H1 (cell line): Measurements from ENCODE around the gene DBP. TPM values are rescaled to one million over a fixed set of nuclear protein-coding genes. Genes with fewer than 3 reads are reported as not detected.

ENCODE experiments used
- CTCF ChIA-PET: fragments of 300-600 bp; sonication (Branson Sonifier 250); formaldehyde crosslinking; loops from one replicate; lab custom pipeline; 2021; ENCODE audit not compliant: partially characterized antibody; lab: Charles Lee
- POLR2A ChIA-PET: fragments of 300-600 bp; sonication (Branson Sonifier 250); formaldehyde crosslinking; loops from one replicate; lab custom pipeline; 2021; ENCODE audit warnings: inconsistent platforms; ENCODE audit not compliant: partially characterized antibody; lab: Charles Lee
- DNase-seq, 2 experiments: peaks; one replicate each; pipeline versions ENCODE4 v3.0.0 to v3.0.0-alpha.2; 2010 to 2022; ENCODE audit warnings: low spot score in 2 of 2, low read depth in 1 of 2, mixed read lengths in 1 of 2
- FAIRE-seq: peaks from 2 replicates; lab custom pipeline; 2011; peaks lifted over from hg19 to GRCh38; lab: Jason Lieb, UNC
- H2AFZ ChIP-seq: 2 replicates; pipeline ENCODE4 v1.8.1; 2012; ENCODE audit warnings: low read length, inconsistent platforms
- H2AK5ac ChIP-seq: 2 replicates; pipeline ENCODE4 v1.6.1; 2013; ENCODE audit warnings: low read depth, low read length
- H2BK120ac ChIP-seq: replicated peaks from 2 replicates; pipeline ENCODE3; 2013; ENCODE audit warnings: low read depth, low read length, inconsistent platforms
- H2BK12ac ChIP-seq: 2 replicates; pipeline ENCODE4 v1.6.1; 2013; ENCODE audit warnings: low read depth, low read length
- H2BK15ac ChIP-seq: 2 replicates; pipeline ENCODE4 v1.6.1; 2013; ENCODE audit warnings: low read length
- H2BK20ac ChIP-seq: 2 replicates; pipeline ENCODE4 v1.6.1; 2013; ENCODE audit warnings: low read length
- H2BK5ac ChIP-seq: 2 replicates; pipeline ENCODE4 v1.6.1; 2013; ENCODE audit warnings: low read depth, low read length
- H3K14ac ChIP-seq: 2 replicates; pipeline ENCODE4 v1.6.1; 2013; ENCODE audit warnings: inconsistent platforms; ENCODE audit not compliant: insufficient read length
- H3K18ac ChIP-seq: 2 replicates; pipeline ENCODE4 v1.6.1; 2013; ENCODE audit warnings: low read length; ENCODE audit errors: extremely low read depth
- H3K23ac ChIP-seq: 2 replicates; pipeline ENCODE4 v1.6.1; 2013; ENCODE audit warnings: inconsistent platforms; ENCODE audit not compliant: insufficient read length
- H3K23me2 ChIP-seq: 2 replicates; pipeline ENCODE4 v1.6.1; 2013; ENCODE audit warnings: low read depth, low read length
- H3K27ac ChIP-seq: 2 replicates; pipeline ENCODE4 v1.6.1; 2011; ENCODE audit warnings: low read depth, low read length, inconsistent platforms
- H3K27me3 ChIP-seq, 4 experiments: replicated peaks in 1 of 4; 1 replicate in 1 of 4; 2 replicates in 3 of 4; pipeline versions ENCODE4 v1.6.1 to v1.8.1; 2011 to 2013; ENCODE audit warnings: low read length in 3 of 4, mild to moderate bottlenecking in 3 of 4, inconsistent platforms in 2 of 4, mixed read lengths in 2 of 4, moderate library complexity in 1 of 4; ENCODE audit not compliant: control insufficient read depth in 3 of 4, insufficient read depth in 3 of 4; ENCODE audit errors: extremely low read depth in 1 of 4
- H3K36me3 ChIP-seq, 4 experiments: 2 replicates each; pipeline versions ENCODE4 v1.6.1 to v1.8.1; 2011 to 2013; ENCODE audit warnings: mild to moderate bottlenecking in 4 of 4, low read length in 3 of 4, moderate library complexity in 2 of 4, control low read depth in 1 of 4, inconsistent platforms in 1 of 4; ENCODE audit not compliant: insufficient read depth in 4 of 4, control insufficient read depth in 2 of 4
- H3K4ac ChIP-seq: replicated peaks from 2 replicates; pipeline ENCODE3; 2013; ENCODE audit warnings: low read length, low read depth, mixed read lengths, inconsistent platforms; ENCODE audit not compliant: insufficient read length
- H3K4me1 ChIP-seq, 4 experiments: replicated peaks in 1 of 4; 1 replicate in 1 of 4; 2 replicates in 3 of 4; pipeline versions ENCODE4 v1.6.1 to v1.8.1; 2011 to 2013; ENCODE audit warnings: low read length in 3 of 4, inconsistent platforms in 2 of 4, mixed read lengths in 1 of 4; ENCODE audit not compliant: insufficient read depth in 4 of 4, control insufficient read depth in 3 of 4
- H3K4me2 ChIP-seq, 2 experiments: 2 replicates each; pipeline versions ENCODE4 v1.6.1 to v1.8.1; 2011 to 2013; ENCODE audit warnings: low read depth in 2 of 2, low read length in 2 of 2, control low read depth in 1 of 2, inconsistent platforms in 1 of 2, mild to moderate bottlenecking in 1 of 2; ENCODE audit not compliant: insufficient read depth in 1 of 2
- H3K4me3 ChIP-seq, 4 experiments: fragments of 200-600, 300-600 bp in 1 of 4; sonication (generic), shearing (Covaris generic), sonication (Bioruptor Twin) in 1 of 4; 2 replicates each; pipeline versions ENCODE4 v1.5.1 to v1.8.1; 2011 to 2016; ENCODE audit warnings: low read length in 4 of 4, low read depth in 3 of 4, control low read depth in 2 of 4, inconsistent platforms in 2 of 4, mild to moderate bottlenecking in 2 of 4, mixed read lengths in 1 of 4, moderate library complexity in 1 of 4; ENCODE audit not compliant: insufficient read depth in 2 of 4; ENCODE audit errors: extremely low read depth in 1 of 4
- H3K56ac ChIP-seq: replicated peaks from 2 replicates; pipeline ENCODE3; 2013; ENCODE audit warnings: low read depth, mild to moderate bottlenecking, mixed read lengths, low read length, inconsistent platforms; ENCODE audit not compliant: insufficient read length
- H3K79me1 ChIP-seq: 2 replicates; pipeline ENCODE4 v1.6.1; 2013; ENCODE audit warnings: low read depth, low read length, control low read depth
- H3K79me2 ChIP-seq, 2 experiments: 2 replicates each; pipeline versions ENCODE4 v1.6.1 to v1.8.1; 2012 to 2013; ENCODE audit warnings: low read length in 2 of 2, mild to moderate bottlenecking in 2 of 2, inconsistent platforms in 1 of 2; ENCODE audit not compliant: insufficient read depth in 2 of 2, control insufficient read depth in 1 of 2
- H3K9ac ChIP-seq, 4 experiments: replicated peaks in 1 of 4; 1 replicate in 1 of 4; 2 replicates in 3 of 4; pipeline versions ENCODE4 v1.6.1 to v1.8.1; 2011 to 2013; ENCODE audit warnings: low read depth in 3 of 4, low read length in 3 of 4, control low read depth in 2 of 4, mild to moderate bottlenecking in 2 of 4, moderate library complexity in 2 of 4, inconsistent platforms in 1 of 4; ENCODE audit errors: extremely low read depth in 1 of 4
- H3K9me3 ChIP-seq, 2 experiments: 2 replicates each; pipeline versions ENCODE4 v1.6.1 to v1.8.1; 2012 to 2013; ENCODE audit warnings: mild to moderate bottlenecking in 2 of 2, moderate library complexity in 2 of 2, control low read depth in 1 of 2, inconsistent platforms in 1 of 2, low read depth in 1 of 2, low read length in 1 of 2, mixed read lengths in 1 of 2; ENCODE audit not compliant: insufficient read depth in 2 of 2
- H4K20me1 ChIP-seq, 2 experiments: replicated peaks in 1 of 2; 2 replicates each; pipeline versions ENCODE3 to v1.8.1; 2011 to 2013; ENCODE audit warnings: inconsistent platforms in 2 of 2, low read length in 2 of 2, mild to moderate bottlenecking in 1 of 2; ENCODE audit not compliant: insufficient read depth in 2 of 2, control insufficient read depth in 1 of 2
- H4K5ac ChIP-seq: 2 replicates; pipeline ENCODE4 v1.6.1; 2013; ENCODE audit warnings: low read length, low read depth, mixed read lengths, inconsistent platforms; ENCODE audit not compliant: insufficient read length
- H4K8ac ChIP-seq: 2 replicates; pipeline ENCODE4 v1.8.0; 2013; ENCODE audit warnings: mild to moderate bottlenecking, moderate library complexity, low read length, inconsistent platforms; ENCODE audit not compliant: insufficient read depth; ENCODE audit errors: extremely low read depth
- H4K91ac ChIP-seq: replicated peaks from 2 replicates; pipeline ENCODE3; 2013; ENCODE audit warnings: low read length, mixed read lengths, inconsistent platforms; ENCODE audit not compliant: insufficient read length
- CEBPB ChIP-seq: IDR thresholded peaks from 2 replicates; pipeline ENCODE4 v1.6.1; 2012; ENCODE audit warnings: low read depth, low read length
- HDAC6 ChIP-seq: IDR thresholded peaks from one replicate; pipeline ENCODE4 v1.7.1; 2012; ENCODE audit warnings: low read depth, mild to moderate bottlenecking, inconsistent platforms, low read length, moderate library complexity
- JUN ChIP-seq: IDR thresholded peaks from 2 replicates; pipeline ENCODE4 v1.6.1; 2011; ENCODE audit warnings: low read depth, mild to moderate bottlenecking, improper control_type of control experiment, low read length
- RAD21 ChIP-seq, 2 experiments: IDR thresholded peaks in 1 of 2; conservative IDR thresholded peaks in 1 of 2; 2 replicates each; pipeline ENCODE4 v1.6.1; 2011; ENCODE audit warnings: low read depth in 2 of 2, low read length in 2 of 2, improper control_type of control experiment in 1 of 2, inconsistent platforms in 1 of 2, mild to moderate bottlenecking in 1 of 2, moderate library complexity in 1 of 2
- SIN3A ChIP-seq, 2 experiments: IDR thresholded peaks in 1 of 2; conservative IDR thresholded peaks in 1 of 2; 2 replicates each; pipeline ENCODE4 v1.6.1; 2011 to 2012; ENCODE audit warnings: low read length in 2 of 2, improper control_type of control experiment in 1 of 2, low read depth in 1 of 2, mild to moderate bottlenecking in 1 of 2
- SUZ12 ChIP-seq: fragments of 200-600 bp; sonication (generic); IDR thresholded peaks from 2 replicates; pipeline ENCODE4 v1.6.1; 2012; ENCODE audit warnings: mild to moderate bottlenecking, inconsistent platforms, low read length, moderate library complexity, mixed read lengths
- WGBS, 2 experiments: shearing (Covaris generic) in 1 of 2; methylation state at CpG; one replicate each; pipeline versions ENCODE4 v1.1.6 to v1.1.7; 2013 to 2015; ENCODE audit warnings: low lambda C conversion rate in 2 of 2, mixed read lengths in 2 of 2, inconsistent platforms in 1 of 2, low coverage in 1 of 2, missing lambda C conversion rate in 1 of 2; ENCODE audit not compliant: insufficient replicate concordance in 2 of 2, insufficient coverage in 1 of 2, insufficient read length in 1 of 2; ENCODE audit errors: extremely low coverage in 1 of 2, missing lambda C conversion rate in 1 of 2; 5-methylcytosine and 5-hydroxymethylcytosine counted together
- polyA plus RNA-seq, 7 experiments: library from polyadenylated mRNA; depleted of rRNA in 3 of 7; stranded (reverse) in 5 of 7; unstranded in 2 of 7; fragments of >200 nt in 5 of 7; fragments of 200-250 nt in 2 of 7; gene quantifications; 1 replicate in 5 of 7; 2 replicates in 1 of 7; 4 replicates in 1 of 7; pipeline versions ENCODE4 v1.2.1 to v1.2.3, GENCODE V29; 2011 to 2013; ENCODE audit warnings: missing spikeins in 2 of 7, mixed read lengths in 2 of 7
- total RNA-seq: library from RNA; stranded (reverse); fragmentation: NEBNext Ultra II Directional; extraction: Animal tissue kit (Norgen Biotek cat#: 25700); gene quantifications from 2 replicates; pipeline ENCODE4 v1.2.1, GENCODE V29; 2021

The DBP gene
- total and polyA plus RNA-seq, 2 of the 8 experiments (the other 6 are each of a cell fraction or from before 2014, with no cell fraction given): 7.5 to 8.3 TPM

DNA sequence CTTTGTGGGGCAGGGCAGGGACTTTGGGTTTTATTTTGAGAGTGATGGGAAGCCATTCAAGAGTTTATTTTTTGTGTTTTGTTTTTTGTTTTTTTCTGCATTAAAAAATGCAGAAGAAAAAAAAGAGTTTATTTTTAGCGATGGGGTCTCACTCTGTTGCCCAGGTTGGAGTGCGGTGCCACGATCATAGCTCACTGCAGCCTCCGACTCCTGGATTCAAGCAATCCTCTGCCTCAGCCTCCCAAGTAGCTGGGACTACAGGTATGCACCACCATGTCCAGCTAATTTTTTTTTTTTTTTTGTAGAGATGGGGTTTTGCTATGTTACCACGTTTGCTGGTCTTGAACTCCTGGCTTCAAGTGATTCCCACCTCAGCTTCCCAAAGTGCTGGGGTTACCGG, 21.3 kb upstream of the DBP start:
- Histone ChIP-seq H3K56ac (no peak overlapping the region), H3K23me2 (no peaks in the 10 kb centered on the region), H3K4ac (no peak overlapping the region), H3K23ac (no peak overlapping the region), H3K18ac (no peak overlapping the region), H2BK5ac (no peak overlapping the region), H3K79me1 (no peaks in the 10 kb centered on the region), H2AFZ (no peak overlapping the region), H3K79me2 (no peaks in the 10 kb centered on the region), H2BK12ac (no peak overlapping the region), H4K20me1 (no peaks in the 10 kb centered on the region), H3K36me3 (no peaks in the 10 kb centered on the region), H2BK120ac (peak overlapping the region; percentile 33), H3K4me2 (no peak overlapping the region), H2BK15ac (no peak overlapping the region), H4K5ac (no peak overlapping the region), H3K9ac (no peak overlapping the region), H4K91ac (no peak overlapping the region), H4K8ac (no peak overlapping the region), H2AK5ac (no peak overlapping the region), H3K14ac (no peak overlapping the region), H2BK20ac (no peak overlapping the region), H3K4me3 (no peak overlapping the region), H3K27me3 (no peaks in the 10 kb centered on the region; a peak in 1 of 7 replicates), H3K27ac (no peak overlapping the region), H3K4me1 (no peaks in the 10 kb centered on the region; a peak in 1 of 7 replicates), H3K9me3 (no peaks in the 10 kb centered on the region; a peak in 2 of 4 replicates)
- DNase-seq (no peak), FAIRE-seq (no peak)
- TF ChIP-seq JUN (no peak), SUZ12 (no peak), RAD21 (IDR thresholded peaks at IDR 0.05 in 1 of 2, conservative IDR thresholded peaks at IDR 0.05 in 1 of 2; ENCODE audit: low read depth in 2 of 2, low read length in 2 of 2) (no peak), SIN3A (conservative IDR thresholded peaks at IDR 0.05 in 1 of 2, IDR thresholded peaks at IDR 0.05 in 1 of 2; ENCODE audit: low read depth in 1 of 2, low read length in 2 of 2) (no peak), CEBPB (no peak), HDAC6 (no peak)
- ChIA-PET POLR2A (interaction anchor here (1.0 kb wide), 1 partner anchor 89 kb away, joined by 4 read pairs; no protein-coding TSS in a partner anchor), CTCF (interaction anchor here (0.7 to 3.0 kb wide), 3 partner anchors 13 to 166 kb away, joined by 4 to 9 read pairs (median 4); partner anchors contain the start of gene CA11)
- 94% methylated on average over 6 of the region's 6 CpGs; no CpG with 5 or more reads in 1 of the 2 experiments for WGBS, 2 experiments
